PFSK-1 (cell line): ENCODE data around the gene NRBF2.

Experiments
- FOXP2 ChIP-seq: optimal IDR thresholded peaks from 2 replicates; pipeline ENCODE3; 2011; ENCODE audit warnings: borderline replicate concordance, control low read depth, inconsistent platforms; ENCODE audit not compliant: insufficient read depth; ENCODE audit errors: extremely low read length, extremely low read depth
- POLR2AphosphoS5 ChIP-seq: IDR thresholded peaks from 2 replicates; pipeline ENCODE4 v1.6.1; 2012; ENCODE audit warnings: low read depth, mild to moderate bottlenecking, control low read depth, low read length, moderate library complexity
- REST ChIP-seq, 2 experiments: IDR thresholded peaks; 2 replicates each; pipeline versions ENCODE4 v1.6.1 to v1.8.0; 2011 to 2012; ENCODE audit warnings: low read depth in 2 of 2, low read length in 2 of 2, control low read depth in 1 of 2, inconsistent platforms in 1 of 2, mild to moderate bottlenecking in 1 of 2, moderate library complexity in 1 of 2; ENCODE audit not compliant: insufficient read depth in 1 of 2
- SIN3A ChIP-seq: IDR thresholded peaks from 2 replicates; pipeline ENCODE4 v1.6.1; 2012; ENCODE audit warnings: mild to moderate bottlenecking, low read length, moderate library complexity, borderline replicate concordance; ENCODE audit not compliant: insufficient read depth
- TAF1 ChIP-seq: IDR thresholded peaks from 2 replicates; pipeline ENCODE4 v1.6.1; 2012; ENCODE audit warnings: low read length, control low read depth, borderline replicate concordance; ENCODE audit not compliant: insufficient read depth

- TF ChIP-seq POLR2AphosphoS5: no peak
- no peak for TF ChIP-seq TAF1
- TF ChIP-seq REST (IDR thresholded peaks at IDR 0.05; ENCODE audit: insufficient read depth in 1 of 2, low read depth in 2 of 2, low read length in 2 of 2): no peak
- TF ChIP-seq FOXP2: no peak
- TF ChIP-seq SIN3A: no peak
These were observed 17.6 kb downstream of the NRBF2 start for GRCh38 chr10:63150745-63151144.
